GM18526 (cell line): ENCODE data around the gene CMKLR1.

Experiments used
- POLR2A ChIP-seq: IDR thresholded peaks from 3 replicates; pipeline ENCODE4 v1.6.1; 2011; ENCODE audit not compliant: insufficient read length; ENCODE audit errors: extremely low read depth

CMKLR1 gene

DNA sequence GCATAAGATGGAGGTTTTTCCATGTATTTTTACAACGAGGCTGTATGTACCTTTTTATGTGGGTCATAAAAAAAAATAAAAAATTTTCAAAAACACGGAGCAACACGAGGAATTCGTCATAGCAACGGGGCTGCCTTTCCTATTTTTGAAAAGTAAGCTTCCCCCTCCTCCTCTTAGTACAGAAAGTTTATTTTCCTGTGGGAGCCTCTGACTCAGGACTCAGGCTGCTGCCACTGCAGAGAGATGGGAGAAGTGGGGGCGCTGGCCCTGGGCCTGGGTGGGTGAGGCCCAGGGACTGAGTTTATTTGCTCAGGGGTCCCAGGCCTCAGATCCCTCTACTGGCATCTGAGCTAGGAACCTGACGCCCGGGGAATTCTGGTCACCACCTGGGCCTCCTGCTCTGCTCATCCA is 10.2 kb upstream of the CMKLR1 start:
- TF ChIP-seq POLR2A, result no peak

DNA sequence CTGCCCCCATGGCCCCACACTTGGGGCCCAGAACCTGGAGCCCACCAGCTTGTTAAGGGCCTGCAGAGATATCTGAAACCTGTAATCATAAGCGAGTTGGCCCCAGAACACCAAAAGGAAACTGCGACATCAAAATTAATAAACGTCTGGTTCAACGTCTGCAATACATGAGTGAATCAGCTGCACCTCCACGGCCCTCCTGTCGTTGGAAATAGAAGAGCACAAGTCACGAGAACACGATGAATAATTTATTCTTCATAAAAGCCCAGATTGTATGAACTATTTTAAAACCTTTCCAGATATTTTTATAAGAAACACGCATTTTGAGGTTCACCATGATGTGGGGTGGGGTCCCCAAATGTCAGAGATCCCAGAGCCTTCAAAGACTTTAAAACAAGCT is 9.7 kb upstream of the CMKLR1 start:
- no peak for TF ChIP-seq POLR2A

DNA sequence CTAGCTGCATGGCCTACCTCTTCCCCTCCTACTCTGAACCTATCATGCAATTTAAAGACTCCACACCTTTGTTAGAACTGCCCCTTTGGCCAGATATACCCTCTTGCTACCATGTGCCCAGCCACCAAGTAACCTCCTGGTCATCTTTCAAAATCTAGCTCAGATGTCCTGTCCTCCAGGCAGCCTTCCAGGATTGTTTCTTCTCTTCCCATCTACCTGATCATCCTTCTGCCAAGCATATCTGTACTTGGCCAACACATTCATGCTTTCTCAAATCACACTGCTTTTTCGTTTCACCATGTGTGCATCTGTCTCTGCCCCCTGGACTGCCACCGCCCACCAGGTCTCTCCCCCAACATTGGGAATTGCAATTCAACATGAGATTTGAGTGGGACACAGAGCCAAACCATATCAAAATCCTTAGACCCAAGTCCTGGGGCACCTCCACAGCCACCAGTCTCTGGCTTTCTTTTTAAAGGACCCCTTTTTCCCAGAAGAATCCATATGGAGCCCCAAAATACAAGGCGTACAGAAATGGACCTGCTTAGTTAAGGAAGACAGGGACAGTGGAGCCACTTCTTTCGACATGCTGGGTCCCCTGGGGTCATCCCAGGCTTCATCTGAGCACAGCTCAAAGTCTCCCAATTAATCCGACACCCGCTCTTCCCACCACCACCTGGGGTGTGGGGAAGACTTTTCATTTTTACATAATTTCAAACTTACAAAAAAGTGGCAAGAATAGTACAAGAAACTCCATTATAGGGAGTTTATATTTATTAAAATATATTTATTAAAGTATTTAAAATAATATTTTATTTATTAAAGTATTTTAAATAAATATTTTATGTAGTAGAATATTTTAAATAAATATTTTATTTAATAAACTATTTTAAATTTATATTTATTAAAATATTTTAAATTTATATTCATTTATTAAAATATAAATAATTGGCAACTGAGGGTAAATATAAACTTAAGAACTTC is 7.9 kb upstream of the CMKLR1 start:
- no peak for TF ChIP-seq POLR2A

DNA sequence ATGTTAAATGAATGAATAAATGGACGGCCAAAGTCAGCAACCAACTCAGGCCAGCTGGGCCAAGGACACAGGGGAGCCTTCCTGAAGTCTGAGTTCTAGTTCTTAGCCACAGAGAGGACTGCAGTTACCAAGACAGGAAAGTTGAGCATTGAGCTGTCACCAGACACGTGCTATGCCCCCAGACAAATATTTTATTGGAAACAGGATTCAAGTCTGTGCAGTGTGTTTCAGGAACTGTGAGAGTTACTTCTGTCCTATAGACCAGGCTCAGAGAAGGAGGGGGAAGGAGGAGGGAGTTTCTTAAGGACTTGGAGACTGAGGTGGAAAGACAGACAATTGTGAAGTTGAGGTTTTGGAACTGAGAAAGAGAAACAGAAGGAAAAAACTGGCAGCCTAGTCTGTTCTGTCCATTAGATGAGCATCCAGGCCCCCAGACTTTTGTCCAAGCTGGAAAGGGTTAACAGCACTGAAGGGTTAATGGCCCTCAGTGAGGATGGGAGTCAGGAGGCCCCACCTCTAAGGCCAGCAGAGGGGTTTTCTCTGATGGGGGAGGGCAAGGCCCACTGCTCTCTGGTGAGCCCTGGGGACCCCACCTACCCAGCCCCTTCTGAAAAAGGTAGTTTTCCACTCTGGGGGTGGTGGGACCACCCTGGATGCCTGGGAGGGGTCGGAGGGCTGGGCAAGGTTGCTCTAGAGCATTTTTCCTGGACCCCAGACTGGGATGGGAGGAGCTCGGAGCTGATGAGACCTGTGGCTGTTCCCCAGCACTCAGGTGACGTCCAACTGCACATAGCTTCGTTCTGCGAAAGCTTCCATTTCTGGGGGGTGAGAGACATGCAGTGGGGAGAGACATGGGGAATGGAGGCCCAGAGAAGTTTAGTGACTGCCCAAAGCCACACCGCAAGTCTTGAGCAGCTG is 6.9 kb upstream of the CMKLR1 start:
- no peak for TF ChIP-seq POLR2A

DNA sequence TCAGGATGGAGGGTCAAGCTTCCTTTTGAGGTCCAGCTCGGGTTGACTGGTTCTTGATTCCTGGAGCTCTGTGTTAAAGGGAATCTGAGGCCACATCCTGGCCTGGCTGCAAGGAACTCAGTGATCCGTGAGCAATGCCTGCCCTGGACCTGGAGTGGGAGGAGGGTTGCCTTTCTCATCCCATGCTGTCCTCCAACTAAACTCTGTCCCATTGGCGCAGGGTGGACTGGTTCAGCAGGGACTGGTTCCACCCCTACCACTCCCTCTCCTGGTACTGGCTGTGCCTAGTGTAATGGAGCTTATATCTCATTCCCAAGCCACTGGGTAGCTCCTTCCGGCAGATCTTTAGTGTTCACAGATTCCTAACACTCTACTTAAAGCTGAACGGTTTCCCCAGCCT is 3.9 kb upstream of the CMKLR1 start:
- TF ChIP-seq POLR2A, result no peak

DNA sequence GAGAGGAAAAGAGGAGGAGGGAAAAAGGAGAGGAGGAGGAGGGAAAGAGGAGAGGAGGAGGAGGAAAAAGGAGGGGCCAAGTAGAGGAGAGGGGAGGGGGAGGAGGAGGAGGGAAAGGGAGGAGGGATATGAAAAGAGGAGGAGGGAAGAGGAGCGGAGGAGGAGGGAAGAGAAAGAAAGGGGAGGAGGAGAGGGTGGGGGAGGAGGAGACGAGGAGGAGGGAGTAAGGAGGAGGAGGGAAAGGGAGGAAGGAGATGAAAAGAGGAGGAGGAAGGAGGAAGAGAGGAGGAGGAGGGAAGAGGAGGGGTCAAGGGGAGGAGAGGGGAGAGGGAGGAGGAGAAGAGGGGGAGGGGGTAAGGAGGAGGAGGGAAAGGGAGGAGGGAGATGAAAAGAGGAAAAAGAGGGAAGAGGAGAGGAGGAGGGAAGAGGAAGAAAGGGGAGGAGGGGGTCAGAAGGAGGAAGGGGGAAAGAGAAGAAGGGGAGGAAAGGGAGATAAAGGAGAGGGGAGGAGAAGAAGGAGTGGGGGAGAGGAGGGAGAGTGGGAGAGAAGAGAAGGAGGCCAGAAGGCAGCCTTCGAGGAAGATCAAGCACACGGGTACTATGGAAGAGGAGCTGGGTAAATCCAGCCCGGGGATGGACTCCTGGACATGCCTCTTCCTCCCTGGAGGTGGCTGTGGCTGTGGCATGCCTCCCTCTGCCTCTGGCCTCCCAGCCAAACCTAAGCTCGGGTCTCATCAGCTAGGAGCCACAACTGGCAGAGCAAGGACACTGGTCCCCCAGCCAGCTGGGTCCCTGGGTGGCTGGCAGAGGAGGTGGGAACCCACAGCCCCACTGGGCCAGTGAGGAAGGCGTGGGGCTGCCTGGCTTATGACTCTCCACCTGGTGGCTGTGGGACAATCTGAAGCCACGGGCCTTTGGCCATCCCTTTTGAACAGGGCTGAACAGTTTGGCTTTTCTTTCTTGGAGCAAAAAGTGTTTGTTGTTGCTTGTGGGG is 3.0 kb upstream of the CMKLR1 start:
- TF ChIP-seq POLR2A, result no peak

DNA sequence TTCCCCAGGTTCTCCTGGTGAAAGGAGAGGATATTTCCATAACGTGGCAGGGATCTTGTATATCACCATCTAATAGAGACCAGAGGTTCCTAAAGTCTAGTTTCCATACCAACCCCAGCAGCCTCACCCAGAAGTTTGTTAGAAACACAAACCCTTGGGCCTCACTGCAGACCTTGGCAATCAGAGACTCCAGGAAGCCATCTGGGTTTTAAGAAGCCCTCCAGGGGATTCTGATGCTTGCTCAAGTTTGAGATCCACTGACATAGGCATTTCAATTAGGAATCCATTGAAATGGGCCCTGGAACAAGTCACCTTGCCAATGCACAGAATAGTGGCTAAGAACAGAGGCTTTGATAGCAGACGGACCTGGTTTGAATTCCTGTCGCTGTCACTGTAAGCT is 2.2 kb upstream of the CMKLR1 start:
- no peak for TF ChIP-seq POLR2A

DNA sequence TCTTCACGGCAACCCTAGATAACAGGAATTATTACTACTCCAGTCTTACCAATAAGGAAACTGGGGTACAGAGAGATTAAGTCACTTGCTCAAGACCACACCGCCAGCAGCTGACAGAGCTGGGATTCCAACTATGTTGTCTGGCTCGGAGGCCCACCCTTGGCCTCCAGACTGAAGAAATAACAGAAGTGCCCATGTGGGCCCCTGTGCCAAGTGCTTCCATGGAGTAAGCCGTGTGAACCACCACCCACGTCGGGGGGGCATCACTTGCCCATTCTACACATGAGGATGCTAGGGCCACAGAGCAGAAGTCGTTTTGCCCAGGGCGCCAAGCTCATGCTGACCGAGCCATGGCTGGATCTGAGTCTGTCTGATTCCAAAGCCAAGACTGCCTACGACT is 926 bp upstream of the CMKLR1 start:
- TF ChIP-seq POLR2A, result no peak

DNA sequence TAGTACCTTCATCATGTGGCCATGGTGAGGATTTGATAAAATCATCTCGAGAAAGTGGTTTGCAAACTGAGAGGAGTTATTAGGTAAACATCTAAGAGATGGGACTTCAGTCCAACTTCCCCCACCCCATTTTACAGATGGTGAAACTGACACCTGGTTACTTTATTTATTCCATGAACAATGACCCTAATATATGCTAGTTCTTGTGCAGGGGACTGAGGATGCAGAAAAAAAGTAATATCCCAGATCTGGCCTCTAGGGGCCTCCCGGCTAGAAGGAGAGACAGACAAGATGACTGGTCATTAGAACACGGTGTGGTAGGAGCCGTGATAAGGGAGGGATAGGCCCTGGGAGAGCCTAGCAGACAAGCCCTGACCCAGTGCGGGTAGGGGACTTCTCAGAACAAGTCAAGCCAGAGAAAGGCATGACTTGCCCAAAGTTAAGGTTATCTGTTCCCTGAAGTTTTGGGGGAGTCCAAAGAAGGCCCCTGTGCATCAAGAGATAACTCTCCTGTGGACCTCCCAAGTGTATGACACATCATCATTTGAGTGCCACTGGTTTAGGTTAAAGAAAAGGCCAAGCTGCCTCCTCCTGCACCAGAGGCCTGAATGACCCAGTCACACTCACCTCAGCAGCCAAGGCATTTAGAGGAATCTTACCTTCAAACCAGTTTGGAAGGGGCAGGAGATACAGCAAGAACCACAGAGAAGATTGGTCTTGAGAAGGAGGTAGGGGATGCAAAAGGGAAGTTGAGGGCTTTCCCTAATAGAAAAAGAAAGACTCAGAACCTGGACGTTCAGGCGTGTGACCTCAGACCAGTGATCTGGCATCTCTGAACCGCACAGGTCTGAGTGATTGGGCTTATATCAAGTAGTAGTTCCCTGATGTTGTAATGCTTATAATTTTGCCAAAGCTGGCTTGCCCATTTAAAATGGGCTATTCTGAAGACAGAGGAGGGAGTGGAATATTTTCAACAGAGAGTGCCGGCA is 1.6 kb downstream of the CMKLR1 start:
- TF ChIP-seq POLR2A, result no peak

DNA sequence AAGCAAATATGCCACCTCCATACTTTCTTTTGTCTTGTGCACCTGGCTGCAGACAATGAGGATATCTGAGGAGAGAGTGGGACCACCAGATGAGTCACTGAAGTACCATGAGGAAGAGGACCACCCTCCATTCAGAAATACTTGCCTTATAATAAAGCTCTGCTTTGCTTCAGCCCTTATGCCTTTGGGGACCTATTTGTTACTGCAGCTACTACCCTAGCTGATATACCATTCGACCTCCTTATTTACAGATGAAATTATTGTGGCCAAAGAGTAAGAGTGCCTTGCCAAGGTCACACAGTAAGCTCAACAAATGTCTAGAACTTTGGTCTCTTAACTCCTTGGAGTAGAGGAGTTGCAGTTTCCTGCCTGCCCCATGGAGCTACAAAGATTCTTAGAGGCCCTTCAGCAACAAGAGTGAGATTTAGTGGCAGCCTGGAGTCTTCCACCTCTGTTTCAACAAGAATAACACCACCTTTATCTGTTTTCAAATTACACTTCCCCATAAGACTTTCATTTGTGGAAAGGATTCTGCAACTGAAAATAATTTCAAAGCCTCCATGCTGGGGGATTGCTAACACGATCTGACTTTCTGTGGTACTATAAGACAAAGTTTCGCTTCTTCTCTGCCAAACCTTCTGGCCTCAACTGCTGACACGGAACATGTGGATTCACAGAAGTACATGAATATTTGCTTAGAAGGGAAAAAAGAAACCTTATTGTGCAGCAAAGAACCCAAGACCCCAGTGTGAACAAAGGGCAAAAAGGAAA is 3.6 kb downstream of the CMKLR1 start:
- no peak for TF ChIP-seq POLR2A

DNA sequence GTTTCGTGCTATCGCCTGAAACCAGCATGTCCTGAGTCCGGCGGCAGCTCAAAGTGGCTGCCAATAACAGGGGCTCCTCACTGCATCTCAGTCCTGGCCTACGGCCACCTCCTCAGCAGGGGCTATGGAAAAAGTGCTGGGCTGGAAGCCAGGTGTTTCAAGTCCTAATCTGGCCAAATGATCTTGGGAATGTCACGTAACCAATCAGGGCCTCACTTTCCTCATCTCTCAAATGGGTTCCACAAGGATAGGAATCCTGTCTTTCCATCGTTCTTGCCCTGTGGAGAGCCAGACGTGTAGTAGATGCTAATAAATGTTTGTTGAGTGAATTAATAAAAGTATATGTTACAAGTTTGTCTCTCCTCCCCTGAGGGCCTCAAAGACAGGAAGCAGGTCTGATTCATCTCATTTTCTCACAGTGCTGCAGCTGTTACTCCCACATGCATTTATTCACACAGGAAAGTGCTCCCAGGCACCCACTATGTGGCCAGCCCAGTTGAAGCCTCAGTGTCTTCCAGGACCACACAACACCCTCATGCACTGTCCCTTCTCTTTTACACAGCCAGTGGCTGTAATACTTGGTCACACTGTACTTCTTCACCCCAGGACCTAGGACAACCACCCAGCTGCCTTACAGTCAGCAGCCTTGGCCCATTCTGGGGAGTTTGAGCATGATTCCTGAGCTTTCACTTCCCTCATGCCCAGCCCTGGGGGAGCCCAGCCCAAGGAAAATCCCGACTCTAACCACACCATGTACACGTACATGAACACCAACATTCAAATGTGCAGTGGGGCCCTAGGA is 5.0 kb downstream of the CMKLR1 start:
- no peak for TF ChIP-seq POLR2A

DNA sequence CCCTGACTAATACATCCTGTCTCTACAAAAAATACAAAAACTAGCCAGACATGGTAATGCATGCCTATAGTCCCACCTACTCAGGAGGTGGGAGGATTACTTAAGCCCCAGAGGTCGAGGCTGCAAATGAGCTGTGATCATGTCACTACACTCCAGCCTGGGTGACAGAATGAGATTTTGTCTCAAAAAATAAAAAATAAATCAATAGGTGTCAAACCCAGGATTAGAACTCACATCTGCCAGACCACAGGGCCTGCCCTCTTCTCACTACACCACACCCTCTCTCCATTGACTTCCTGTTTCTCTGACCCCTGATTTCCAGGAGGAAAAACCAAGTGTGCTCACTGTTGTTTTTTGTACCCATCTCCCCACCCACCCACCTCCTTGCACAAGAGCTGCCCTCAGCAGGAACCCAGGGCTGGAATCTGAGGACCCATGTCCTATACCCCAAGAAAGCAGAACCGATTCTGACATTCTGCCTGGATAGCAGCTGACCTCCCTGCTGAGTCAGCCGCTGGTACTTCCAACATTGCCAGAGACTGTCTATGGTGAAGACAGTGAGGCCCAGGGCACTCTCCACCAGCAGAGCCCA is 6.2 kb downstream of the CMKLR1 start:
- no peak for TF ChIP-seq POLR2A
